Measurements from ENCODE around the gene PAK6. TPM values are rescaled to one million over a fixed set of nuclear protein-coding genes. Genes with fewer than 3 reads are reported as not detected.

Gene PAK6
- total and polyA plus RNA-seq, 2 experiments from 2014 or later: 2.4 to 20.0 TPM

DNA sequence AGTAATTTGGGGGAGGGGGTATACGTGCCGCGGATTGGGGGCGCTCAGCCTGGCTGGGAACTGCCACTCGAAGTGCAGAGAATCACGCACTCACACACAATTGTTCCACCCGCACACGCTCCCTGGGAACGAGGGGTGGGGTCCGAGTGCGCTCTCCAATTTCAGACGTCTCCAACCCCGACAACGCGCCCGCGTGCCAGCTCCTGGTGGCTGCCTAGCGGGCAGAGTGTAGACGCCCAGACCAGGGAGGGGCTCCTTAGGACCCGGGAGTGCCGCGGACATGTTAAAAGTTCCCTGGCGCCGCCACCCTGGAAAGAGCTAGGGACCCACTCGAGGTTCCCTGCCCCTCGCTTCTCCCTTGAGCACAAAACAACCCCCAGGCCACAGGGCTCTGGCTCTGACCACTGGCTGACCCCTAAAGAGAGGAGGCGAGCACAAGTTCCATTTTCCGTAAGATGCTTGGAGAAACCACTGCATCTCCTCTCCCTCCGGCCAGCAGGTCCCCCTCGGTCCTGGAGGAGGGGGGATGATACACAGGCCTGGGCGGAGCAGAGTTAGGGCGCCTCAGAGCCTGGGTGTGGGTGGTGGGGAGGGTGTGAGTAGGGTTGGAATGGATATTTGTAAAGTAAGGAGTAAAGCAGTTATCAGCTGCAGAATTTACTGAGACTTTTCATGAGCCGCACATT is 44.9 kb downstream of the PAK6 start:
- Mint-ChIP-seq H3K27me3 (ENCODE audit: insufficient read depth, low read depth, poor library complexity) (peaks cover 66% of the 10 kb centered on the region), H3K9me3 (no peaks in the 10 kb centered on the region), H3K4me3 (peak overlapping the region; percentile 65), H3K4me1 (peaks cover 50% of the 10 kb centered on the region), H3K36me3 (ENCODE audit: low read depth) (peaks cover 2% of the 10 kb centered on the region; the same call in 1 of the 3 replicates), H3K27ac (no peak overlapping the region)
- Histone ChIP-seq H2AFZ (peak overlapping the region; percentile 78), H3K27me3 (ENCODE audit: insufficient read depth) (peaks cover 83% of the 10 kb centered on the region), H3K9me2 (ENCODE audit: insufficient read depth) (no peaks in the 10 kb centered on the region), H3F3A (replicated peaks; ENCODE audit: low read depth) (peaks cover 28% of the 10 kb centered on the region; the same call in 1 of the 2 replicates), H3K4me2 (peak overlapping the region; percentile 86), H4K20me1 (replicated peaks; ENCODE audit: insufficient read depth) (no peaks in the 10 kb centered on the region), H3K27ac (ENCODE audit: low read depth) (no peak overlapping the region), H3K36me3 (ENCODE audit: insufficient read depth) (no peaks in the 10 kb centered on the region), H3K4me1 (ENCODE audit: insufficient read depth) (peaks cover 34% of the 10 kb centered on the region), H3K79me2 (replicated peaks; ENCODE audit: insufficient read depth) (no peaks in the 10 kb centered on the region), H3K4me3 (peak overlapping the region; percentile 62)
- peak; percentile 65 for DNase-seq (ENCODE audit: low spot score)
- TF ChIP-seq ZNF114 (CRISPR knock-in tag; IDR thresholded peaks at IDR 0.05): no peak
- TF ChIP-seq STAT1 (IDR thresholded peaks at IDR 0.05; ENCODE audit: unreplicated experiment): no peak
- peak; percentile 72 for TF ChIP-seq EZH2 (IDR thresholded peaks at IDR 0.05; ENCODE audit: low read depth, unreplicated experiment)
- TF ChIP-seq ZNF462 (CRISPR knock-in tag; IDR thresholded peaks at IDR 0.05): no peak
- no peak for TF ChIP-seq CTCF (conservative IDR thresholded peaks at IDR 0.05; ENCODE audit: low read depth in 2 of 2)
- no peak for TF ChIP-seq NANOG (IDR thresholded peaks at IDR 0.05; ENCODE audit: borderline replicate concordance)
- peak; percentile 22 for TF ChIP-seq EZH2phosphoT487 (IDR thresholded peaks at IDR 0.05; ENCODE audit: unreplicated experiment)
- no peak for TF ChIP-seq JUNB (IDR thresholded peaks at IDR 0.05; ENCODE audit: unreplicated experiment)
- TF ChIP-seq CREB1 (CRISPR knock-in tag; IDR thresholded peaks at IDR 0.05; ENCODE audit: low read depth): no peak
- TF ChIP-seq ZNF331 (CRISPR knock-in tag; IDR thresholded peaks at IDR 0.05; ENCODE audit: low read depth): no peak
- ATAC-seq: peak; percentile 3

Measured in GM23338 (cell line).